GM12865 (cell line): ENCODE results near the gene UBE2N.

Experiments used
- DNase-seq: peaks from one replicate; pipeline ENCODE4 v3.0.0; 2010; ENCODE audit warnings: low read depth
- H3K4me3 ChIP-seq: 2 replicates; pipeline ENCODE4 v1.5.1; 2011; ENCODE audit warnings: mild to moderate bottlenecking, low read depth, low read length, control low read depth
- CTCF ChIP-seq: IDR thresholded peaks from 2 replicates; pipeline ENCODE4 v1.5.1; 2011; ENCODE audit warnings: low read length, control low read depth, low read depth, inconsistent platforms; ENCODE audit not compliant: insufficient read depth; ENCODE audit errors: missing control alignments

The UBE2N gene

GRCh38 chr12:93381161-93381975, 60.4 kb downstream of the UBE2N start:
- no peak for TF ChIP-seq CTCF
- H3K4me3 ChIP-seq = peak overlapping the region; percentile 72
- no peak for DNase-seq

DNA sequence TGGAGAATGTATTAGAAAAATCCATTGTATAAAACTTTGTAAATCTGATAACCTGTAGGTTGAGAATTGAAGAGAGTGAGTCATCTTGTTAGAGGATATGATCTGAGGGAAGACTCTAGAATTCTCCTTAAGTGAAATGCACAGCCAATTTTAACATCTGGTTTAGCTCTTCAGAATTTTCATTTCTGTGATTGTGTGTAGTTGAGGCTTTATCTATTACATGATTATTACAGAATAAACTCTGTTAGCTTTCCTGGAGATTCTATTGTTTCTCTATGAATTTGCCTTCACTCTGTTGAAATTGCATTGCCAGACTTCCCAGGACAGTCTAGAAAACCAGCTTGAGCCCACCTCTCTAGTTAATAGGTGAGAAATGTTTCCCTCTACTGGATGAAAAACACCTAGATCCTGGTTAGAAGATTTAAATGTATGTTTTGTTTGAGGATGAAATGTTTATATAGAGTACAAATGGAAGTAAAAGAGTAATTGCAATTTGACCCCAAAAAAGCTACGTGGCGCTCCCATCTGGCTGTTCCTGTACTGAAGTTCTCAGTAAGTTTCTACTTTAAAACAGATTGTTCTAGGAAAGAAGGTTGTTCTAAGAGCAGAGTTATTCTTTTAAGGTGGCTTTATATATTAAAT, 61.1 kb downstream of the UBE2N start:
- DNase-seq = no peak
- TF ChIP-seq CTCF = peak; percentile 15
- peak overlapping the region; percentile 72 for H3K4me3 ChIP-seq

GRCh38 chr12:93379981-93380361, 61.8 kb downstream of the UBE2N start:
- H3K4me3 ChIP-seq = peak overlapping the region; percentile 72
- TF ChIP-seq CTCF = no peak
- DNase-seq = no peak

- H3K4me3 ChIP-seq = peak overlapping the region; percentile 72
- TF ChIP-seq CTCF = no peak
- DNase-seq = no peak
These were observed 62.3 kb downstream of the UBE2N start for GRCh38 chr12:93379326-93379980.

GRCh38 chr12:93378998-93379325, 62.8 kb downstream of the UBE2N start:
- no peak for TF ChIP-seq CTCF
- peak; percentile 22 for DNase-seq
- peak overlapping the region; percentile 72 for H3K4me3 ChIP-seq

- peak; percentile 81 for DNase-seq
These were observed 63.4 kb downstream of the UBE2N start for GRCh38 chr12:93378196-93378997.

More at GRCh38 chr12:93378196-93378997, 63.4 kb downstream of the UBE2N start:
- H3K4me3 ChIP-seq = peak overlapping the region; percentile 72
